Endothelial cell of umbilical vein (primary cell): ENCODE results near the gene ZIC2. TPM values are rescaled to one million over a fixed set of nuclear protein-coding genes. Genes with fewer than 3 reads are reported as not detected.

Experiments used
- BruUV-seq: library from RNA; stranded (reverse); fragments of 400-500 nt; replicated peaks from 2 replicates; lab custom pipeline; 2021; lab: Mats Ljungman, UMichigan
- CTCF ChIA-PET: fragments of 300-600, 350-600 bp; sonication (Branson Sonifier 250); formaldehyde crosslinking; loops from one replicate; lab custom pipeline; 2021; ENCODE audit warnings: antibody characterized with exemption, inconsistent platforms; lab: Charles Lee
- POLR2A ChIA-PET: fragments of 300-600, 350-600 bp; sonication (Branson Sonifier 250); formaldehyde crosslinking; loops from one replicate; lab custom pipeline; 2021; ENCODE audit warnings: antibody characterized with exemption, inconsistent platforms; lab: Charles Lee
- DNase-seq: peaks from one replicate; pipeline ENCODE4 v3.0.0-alpha.2; 2011; ENCODE audit warnings: low read depth, low spot score
- FAIRE-seq: peaks from 2 replicates; lab custom pipeline; 2011; peaks lifted over from hg19 to GRCh38; lab: Jason Lieb, UNC
- H2AFZ ChIP-seq: 2 replicates; pipeline ENCODE4 v1.6.0; 2012; ENCODE audit warnings: low read depth, low read length, control low read depth, inconsistent platforms
- H3K27ac ChIP-seq: 2 replicates; pipeline ENCODE4 v1.5.1; 2011; ENCODE audit warnings: low read depth, mild to moderate bottlenecking, control low read depth, low read length, moderate library complexity; ENCODE audit not compliant: insufficient read depth
- H3K27me3 ChIP-seq, 2 experiments: 2 replicates each; pipeline versions ENCODE4 v1.6.0 to v1.6.1; 2011; ENCODE audit warnings: low read length in 2 of 2, mixed read lengths in 1 of 2; ENCODE audit not compliant: control insufficient read depth in 2 of 2, insufficient read depth in 2 of 2
- H3K36me3 ChIP-seq, 2 experiments: 2 replicates in 1 of 2; 3 replicates in 1 of 2; pipeline ENCODE4 v1.5.1; 2011; ENCODE audit warnings: low read length in 2 of 2, mild to moderate bottlenecking in 1 of 2, moderate library complexity in 1 of 2; ENCODE audit not compliant: control insufficient read depth in 2 of 2, insufficient read depth in 2 of 2; ENCODE audit errors: extremely low read depth in 1 of 2
- H3K4me1 ChIP-seq: 3 replicates; pipeline ENCODE4 v1.5.1; 2011; ENCODE audit warnings: mild to moderate bottlenecking, low read length; ENCODE audit not compliant: control insufficient read depth, insufficient read depth; ENCODE audit errors: extremely low read depth
- H3K4me2 ChIP-seq: 2 replicates; pipeline ENCODE4 v1.6.1; 2011; ENCODE audit warnings: low read length, control low read depth, mixed read lengths; ENCODE audit not compliant: insufficient read depth
- H3K4me3 ChIP-seq, 3 experiments: fragments of 200-600 bp in 1 of 3; sonication (generic), shearing (Covaris generic) in 1 of 3; replicated peaks in 1 of 3; 2 replicates each; pipeline ENCODE4 v1.5.1; 2011 to 2016; ENCODE audit warnings: control low read depth in 3 of 3, low read length in 3 of 3, mild to moderate bottlenecking in 2 of 3, inconsistent platforms in 1 of 3, low read depth in 1 of 3, moderate library complexity in 1 of 3; ENCODE audit not compliant: insufficient read depth in 1 of 3
- H3K79me2 ChIP-seq: 2 replicates; pipeline ENCODE4 v1.6.0; 2012; ENCODE audit warnings: low read length, inconsistent platforms; ENCODE audit not compliant: control insufficient read depth, insufficient read depth
- H3K9ac ChIP-seq: replicated peaks from 2 replicates; pipeline ENCODE3; 2011; ENCODE audit warnings: low read length, control low read depth; ENCODE audit not compliant: insufficient read depth; ENCODE audit errors: extremely low read depth
- H3K9me1 ChIP-seq: replicated peaks from 3 replicates; pipeline ENCODE4 v1.6.0; 2011; ENCODE audit warnings: mild to moderate bottlenecking, low read length; ENCODE audit not compliant: control insufficient read depth, insufficient read depth; ENCODE audit errors: extremely low read depth
- H3K9me3 ChIP-seq: replicated peaks from 2 replicates; pipeline ENCODE4 v1.5.1; 2012; ENCODE audit warnings: low read length, inconsistent platforms; ENCODE audit not compliant: control insufficient read depth, insufficient read depth
- H4K20me1 ChIP-seq: replicated peaks from 2 replicates; pipeline ENCODE3; 2011; ENCODE audit warnings: mild to moderate bottlenecking, low read length; ENCODE audit not compliant: control insufficient read depth, insufficient read depth; ENCODE audit errors: extremely low read depth
- CTCF ChIP-seq, 2 donors: IDR thresholded peaks; 1 replicate in 1 of 2; 2 replicates in 1 of 2; pipeline ENCODE4 v1.5.1; 2011; ENCODE audit warnings: low read length in 2 of 2, mild to moderate bottlenecking in 2 of 2, moderate library complexity in 2 of 2, control low read depth in 1 of 2, inconsistent platforms in 1 of 2, low read depth in 1 of 2; ENCODE audit not compliant: insufficient read depth in 1 of 2; ENCODE audit errors: extremely low read depth in 1 of 2
- EZH2 ChIP-seq: IDR thresholded peaks from 2 replicates; pipeline ENCODE4 v1.6.1; 2012; ENCODE audit warnings: borderline replicate concordance, low read depth, mild to moderate bottlenecking, moderate library complexity, low read length, inconsistent platforms; ENCODE audit not compliant: severe bottlenecking
- FOS ChIP-seq: IDR thresholded peaks from 2 replicates; pipeline ENCODE4 v1.6.1; 2011; ENCODE audit warnings: mild to moderate bottlenecking, low read length, moderate library complexity, borderline replicate concordance; ENCODE audit not compliant: insufficient read depth
- GATA2 ChIP-seq: IDR thresholded peaks from 2 replicates; pipeline ENCODE4 v1.7.0; 2011; ENCODE audit warnings: low read depth, mild to moderate bottlenecking, moderate library complexity, mixed read lengths, low read length; ENCODE audit not compliant: insufficient read length, insufficient read depth
- JUN ChIP-seq: IDR thresholded peaks from 2 replicates; pipeline ENCODE4 v1.6.1; 2011; ENCODE audit warnings: borderline replicate concordance, low read depth; ENCODE audit not compliant: insufficient read length, insufficient read depth
- MYC ChIP-seq: IDR thresholded peaks from one replicate; pipeline ENCODE4 v1.6.1; 2011; ENCODE audit warnings: mild to moderate bottlenecking, low read depth, low read length
- POLR2A ChIP-seq: IDR thresholded peaks from 2 replicates; pipeline ENCODE4 v1.6.1; 2012; ENCODE audit warnings: low read depth, mild to moderate bottlenecking, control low read depth, low read length
- POLR2AphosphoS5 ChIP-seq: IDR thresholded peaks from 2 replicates; pipeline ENCODE4 v1.6.1; 2012; ENCODE audit warnings: low read depth, mild to moderate bottlenecking, control low read depth, low read length, moderate library complexity; ENCODE audit not compliant: insufficient read depth
- dilution Hi-C: fragments of 300-500 bp; cut with MboI; formaldehyde crosslinking; loops from one replicate; pipeline ENCODE4 v1.15.0; 2019; ENCODE audit warnings: low sequenced_read_pairs; ENCODE audit not compliant: extremely low pct_ligation_motif_present
- intact Hi-C: fragments of 100-400 bp; cut with micrococcal nuclease; formaldehyde crosslinking; loops from one replicate; pipeline ENCODE4 v1.10.0; 2022
- polyA plus RNA-seq, 4 experiments: library from polyadenylated mRNA; depleted of rRNA in 3 of 4; stranded (reverse) in 3 of 4; unstranded in 1 of 4; fragments of >200 nt; gene quantifications; 2 replicates each; pipeline versions ENCODE4 v1.2.1 to v1.2.3, GENCODE V29; 2011 to 2012; ENCODE audit warnings: missing spikeins in 1 of 4
- total RNA-seq: library from RNA; stranded (reverse); gene quantifications from 2 replicates; pipeline ENCODE4 v1.2.3, GENCODE V29; 2021
- TF ChIP-seq, protein P1 (sequence below): IDR thresholded peaks from 2 replicates; pipeline ENCODE4 v1.6.1; 2011; ENCODE audit not compliant: insufficient read depth, insufficient read length

The ZIC2 gene
- total and polyA plus RNA-seq, 2 donors (not counting 3 experiments of a cell fraction or from before 2014, with no cell fraction given) = 0.03 TPM; not detected in 1

DNA sequence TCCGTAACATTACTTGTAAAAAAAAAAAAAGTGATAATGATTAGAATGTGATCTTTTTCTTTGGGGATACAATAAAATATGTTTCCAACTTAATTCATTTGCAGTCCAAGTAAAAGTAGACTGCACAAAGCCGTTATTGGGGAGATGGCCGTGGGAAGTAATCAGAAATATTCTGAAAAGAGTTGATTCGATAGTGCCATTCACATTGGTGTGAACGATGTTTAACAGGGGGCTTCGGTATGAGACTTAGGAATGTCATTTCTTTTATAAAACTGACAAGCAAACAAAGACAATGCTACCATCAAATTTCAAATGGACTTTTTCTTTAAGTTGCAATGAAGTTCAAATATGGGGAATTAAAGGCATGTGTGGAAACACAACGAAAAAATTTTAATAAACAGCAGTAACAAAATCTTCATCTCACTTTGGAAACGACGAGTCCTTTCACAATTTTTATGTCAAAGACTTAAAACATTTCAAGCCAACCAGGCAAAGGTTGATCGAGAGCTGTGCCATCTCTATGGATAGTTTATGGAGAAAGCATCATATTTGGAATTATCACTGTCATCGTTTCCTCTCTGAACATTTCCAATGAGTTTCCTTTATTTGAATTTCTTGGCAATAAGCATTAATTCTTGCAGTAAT, 8.3 kb upstream of the ZIC2 start:
- no peak overlapping the region for H3K27ac ChIP-seq
- DNase-seq = no peak
- ChIA-PET CTCF (interaction anchor here (1.4 to 2.9 kb wide), 2 partner anchors 13 to 262 kb away, joined by 5 to 14 read pairs; no protein-coding TSS in a partner anchor), POLR2A (no interaction called here)
- no peak for FAIRE-seq
- H3K36me3 ChIP-seq = no peaks in the 10 kb centered on the region
- TF ChIP-seq CTCF (IDR thresholded peaks at IDR 0.05; ENCODE audit: extremely low read depth in 1 of 2, insufficient read depth in 1 of 2, low read depth in 1 of 2, low read length in 2 of 2) (no peak), JUN (no peak), GATA2 (no peak), FOS (no peak), MYC (no peak), POLR2A (no peak), EZH2 (no peak), POLR2AphosphoS5 (no peak)
- TF ChIP-seq, protein P1, sequence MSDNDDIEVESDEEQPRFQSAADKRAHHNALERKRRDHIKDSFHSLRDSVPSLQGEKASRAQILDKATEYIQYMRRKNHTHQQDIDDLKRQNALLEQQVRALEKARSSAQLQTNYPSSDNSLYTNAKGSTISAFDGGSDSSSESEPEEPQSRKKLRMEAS = no peak
- dilution Hi-C loops (no loop called here), intact Hi-C loops (loop anchor here (10.0 kb wide), 1 partner anchor 702 kb away; the partner anchor contains the start of gene TMTC4)
- no peaks in the 10 kb centered on the region for H3K4me1 ChIP-seq
- no TSS peak for BruUV-seq
- H4K20me1 ChIP-seq = peaks cover 3% of the 10 kb centered on the region
- no peaks in the 10 kb centered on the region for H3K79me2 ChIP-seq
- no peaks in the 10 kb centered on the region for H3K9me1 ChIP-seq
- no peak overlapping the region for H2AFZ ChIP-seq
- no peak overlapping the region for H3K4me2 ChIP-seq
- peaks cover 85 to 96% of the 10 kb centered on the region in 2 experiments for H3K27me3 ChIP-seq
- H3K4me3 ChIP-seq = no peak overlapping the region
- no peak overlapping the region for H3K9ac ChIP-seq
- no peaks in the 10 kb centered on the region for H3K9me3 ChIP-seq
